WTC11 (cell line): ENCODE results near the gene ANKK1.

Experiments used
- CTCF ChIP-seq: fragments of 200-600 bp; IDR thresholded peaks from 2 replicates; pipeline ENCODE4 v1.8.0; 2022; ENCODE audit warnings: antibody characterized with exemption
- ZNF317 ChIP-seq: sonication (generic); formaldehyde crosslinking; IDR thresholded peaks from 2 replicates; pipeline ENCODE4 v1.8.1; 2023; ENCODE audit warnings: low read depth, mild to moderate bottlenecking, moderate library complexity, missing genetic modification reagents, borderline replicate concordance

- no peak for TF ChIP-seq CTCF
- no peak for TF ChIP-seq ZNF317 (CRISPR knock-in tag)
Observed at GRCh38 chr11:113376156-113376555, 11.4 kb upstream of the ANKK1 start.
